ENCODE results near the gene TAPT1. TPM values are rescaled to one million over a fixed set of nuclear protein-coding genes. Genes with fewer than 3 reads are reported as not detected.

TAPT1 gene
- total RNA-seq, 1 experiment from 2014 or later, result 17.3 TPM

DNA sequence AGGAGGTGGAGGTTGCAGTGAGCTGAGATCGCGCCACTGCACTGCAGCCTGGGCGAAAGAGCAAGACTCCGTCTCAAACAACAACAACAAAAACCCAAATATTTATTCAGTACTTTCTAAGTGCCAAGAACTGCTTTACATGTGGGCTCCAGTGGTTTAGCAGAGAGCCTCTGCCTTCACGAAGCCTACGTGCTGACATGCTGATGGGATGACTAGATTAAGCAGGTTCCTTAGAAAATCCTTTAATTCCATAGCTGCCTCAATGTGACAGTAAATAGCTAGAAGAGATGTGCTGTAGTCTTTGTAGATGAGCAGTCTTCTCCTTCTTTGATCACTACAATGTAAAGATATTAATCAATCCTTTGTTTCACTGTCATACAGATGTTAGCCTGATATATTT is 49.6 kb downstream of the TAPT1 start:
- TF ChIP-seq SIN3A (IDR thresholded peaks at IDR 0.05; ENCODE audit: borderline replicate concordance, insufficient read depth, low read depth, low read length), result no peak
- TF ChIP-seq TCF7L2 (IDR thresholded peaks at IDR 0.05; ENCODE audit: low read depth, low read length), result no peak
- TF ChIP-seq, protein P1, sequence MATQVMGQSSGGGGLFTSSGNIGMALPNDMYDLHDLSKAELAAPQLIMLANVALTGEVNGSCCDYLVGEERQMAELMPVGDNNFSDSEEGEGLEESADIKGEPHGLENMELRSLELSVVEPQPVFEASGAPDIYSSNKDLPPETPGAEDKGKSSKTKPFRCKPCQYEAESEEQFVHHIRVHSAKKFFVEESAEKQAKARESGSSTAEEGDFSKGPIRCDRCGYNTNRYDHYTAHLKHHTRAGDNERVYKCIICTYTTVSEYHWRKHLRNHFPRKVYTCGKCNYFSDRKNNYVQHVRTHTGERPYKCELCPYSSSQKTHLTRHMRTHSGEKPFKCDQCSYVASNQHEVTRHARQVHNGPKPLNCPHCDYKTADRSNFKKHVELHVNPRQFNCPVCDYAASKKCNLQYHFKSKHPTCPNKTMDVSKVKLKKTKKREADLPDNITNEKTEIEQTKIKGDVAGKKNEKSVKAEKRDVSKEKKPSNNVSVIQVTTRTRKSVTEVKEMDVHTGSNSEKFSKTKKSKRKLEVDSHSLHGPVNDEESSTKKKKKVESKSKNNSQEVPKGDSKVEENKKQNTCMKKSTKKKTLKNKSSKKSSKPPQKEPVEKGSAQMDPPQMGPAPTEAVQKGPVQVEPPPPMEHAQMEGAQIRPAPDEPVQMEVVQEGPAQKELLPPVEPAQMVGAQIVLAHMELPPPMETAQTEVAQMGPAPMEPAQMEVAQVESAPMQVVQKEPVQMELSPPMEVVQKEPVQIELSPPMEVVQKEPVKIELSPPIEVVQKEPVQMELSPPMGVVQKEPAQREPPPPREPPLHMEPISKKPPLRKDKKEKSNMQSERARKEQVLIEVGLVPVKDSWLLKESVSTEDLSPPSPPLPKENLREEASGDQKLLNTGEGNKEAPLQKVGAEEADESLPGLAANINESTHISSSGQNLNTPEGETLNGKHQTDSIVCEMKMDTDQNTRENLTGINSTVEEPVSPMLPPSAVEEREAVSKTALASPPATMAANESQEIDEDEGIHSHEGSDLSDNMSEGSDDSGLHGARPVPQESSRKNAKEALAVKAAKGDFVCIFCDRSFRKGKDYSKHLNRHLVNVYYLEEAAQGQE (IDR thresholded peaks at IDR 0.05; ENCODE audit: insufficient read depth in 1 of 2, low read depth in 2 of 2, low read length in 1 of 2), result no peak
- TF ChIP-seq POLR2AphosphoS5 (IDR thresholded peaks at IDR 0.05; ENCODE audit: low read depth, low read length), result no peak
- TF ChIP-seq, protein P2, sequence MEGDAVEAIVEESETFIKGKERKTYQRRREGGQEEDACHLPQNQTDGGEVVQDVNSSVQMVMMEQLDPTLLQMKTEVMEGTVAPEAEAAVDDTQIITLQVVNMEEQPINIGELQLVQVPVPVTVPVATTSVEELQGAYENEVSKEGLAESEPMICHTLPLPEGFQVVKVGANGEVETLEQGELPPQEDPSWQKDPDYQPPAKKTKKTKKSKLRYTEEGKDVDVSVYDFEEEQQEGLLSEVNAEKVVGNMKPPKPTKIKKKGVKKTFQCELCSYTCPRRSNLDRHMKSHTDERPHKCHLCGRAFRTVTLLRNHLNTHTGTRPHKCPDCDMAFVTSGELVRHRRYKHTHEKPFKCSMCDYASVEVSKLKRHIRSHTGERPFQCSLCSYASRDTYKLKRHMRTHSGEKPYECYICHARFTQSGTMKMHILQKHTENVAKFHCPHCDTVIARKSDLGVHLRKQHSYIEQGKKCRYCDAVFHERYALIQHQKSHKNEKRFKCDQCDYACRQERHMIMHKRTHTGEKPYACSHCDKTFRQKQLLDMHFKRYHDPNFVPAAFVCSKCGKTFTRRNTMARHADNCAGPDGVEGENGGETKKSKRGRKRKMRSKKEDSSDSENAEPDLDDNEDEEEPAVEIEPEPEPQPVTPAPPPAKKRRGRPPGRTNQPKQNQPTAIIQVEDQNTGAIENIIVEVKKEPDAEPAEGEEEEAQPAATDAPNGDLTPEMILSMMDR (IDR thresholded peaks at IDR 0.05), result no peak
- no peaks in the 10 kb centered on the region for H3K4me1 ChIP-seq (ENCODE audit: control insufficient read depth, insufficient read depth, low read length)
- H3K27me3 ChIP-seq (ENCODE audit: control insufficient read depth, insufficient read depth, low read length), result no peaks in the 10 kb centered on the region
- CTCF ChIA-PET, result no interaction called here
- BruUV-seq (replicated peaks), result no TSS peak
- no peak overlapping the region for H3K27ac ChIP-seq (ENCODE audit: low read length)
- intact Hi-C loops (cut with micrococcal nuclease; ENCODE audit: unreplicated experiment) (no loop called here), in situ Hi-C loops (cut with HindIII; ENCODE audit: low pct_unique_long_range_greater_than_20kb, low sequenced_read_pairs) (no loop called here)
- DNase-seq (ENCODE audit: low read depth, low spot score) (no peak), ATAC-seq (no peak)
- H3K9me3 ChIP-seq (ENCODE audit: control insufficient read depth, insufficient read depth, low read depth, low read length), result no peaks in the 10 kb centered on the region
- POLR2A ChIA-PET, result no interaction called here
- no peak overlapping the region for H3K4me3 ChIP-seq (ENCODE audit: low read depth in 2 of 2, low read length in 2 of 2)
- no peaks in the 10 kb centered on the region; the same call in 1 of the 2 replicates for H3K36me3 ChIP-seq (ENCODE audit: control insufficient read depth, insufficient read depth, low read length)

DNA sequence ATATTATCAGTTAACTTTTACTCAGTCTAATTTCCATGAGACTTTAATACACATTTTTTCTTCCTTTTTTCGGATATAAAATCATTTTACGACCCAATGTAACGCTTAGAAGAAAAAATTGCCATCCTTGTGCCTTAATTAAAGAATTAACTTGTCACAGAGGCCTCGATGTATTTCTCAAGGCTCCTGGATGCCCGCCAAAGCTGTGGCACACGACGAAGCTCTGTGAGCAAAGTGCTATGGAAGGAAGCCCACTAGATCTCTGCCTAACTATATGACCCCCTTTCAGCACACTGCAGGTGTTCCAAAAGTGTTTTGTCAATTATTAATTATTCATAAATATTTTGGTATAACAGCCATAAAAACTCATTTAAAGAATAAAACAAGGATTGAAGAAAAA is 54.4 kb downstream of the TAPT1 start:
- Histone ChIP-seq H3K36me3 (ENCODE audit: control insufficient read depth, insufficient read depth, low read length) (no peaks in the 10 kb centered on the region; the same call in 1 of the 2 replicates), H3K4me1 (ENCODE audit: control insufficient read depth, insufficient read depth, low read length) (no peaks in the 10 kb centered on the region), H3K4me3 (ENCODE audit: low read depth in 2 of 2, low read length in 2 of 2) (no peak overlapping the region), H3K27me3 (ENCODE audit: control insufficient read depth, insufficient read depth, low read length) (no peaks in the 10 kb centered on the region), H3K9me3 (ENCODE audit: control insufficient read depth, insufficient read depth, low read depth, low read length) (no peaks in the 10 kb centered on the region), H3K27ac (ENCODE audit: low read length) (no peak overlapping the region)
- no TSS peak for BruUV-seq (replicated peaks)
- TF ChIP-seq, protein P2 (IDR thresholded peaks at IDR 0.05), result no peak
- no peak for TF ChIP-seq POLR2AphosphoS5 (IDR thresholded peaks at IDR 0.05; ENCODE audit: low read depth, low read length)
- TF ChIP-seq, protein P1 (IDR thresholded peaks at IDR 0.05; ENCODE audit: insufficient read depth in 1 of 2, low read depth in 2 of 2, low read length in 1 of 2), result no peak
- no peak for TF ChIP-seq TCF7L2 (IDR thresholded peaks at IDR 0.05; ENCODE audit: low read depth, low read length)
- TF ChIP-seq SIN3A (IDR thresholded peaks at IDR 0.05; ENCODE audit: borderline replicate concordance, insufficient read depth, low read depth, low read length), result no peak
- DNase-seq (ENCODE audit: low read depth, low spot score) (no peak), ATAC-seq (no peak)
- in situ Hi-C loops (cut with HindIII; ENCODE audit: low pct_unique_long_range_greater_than_20kb, low sequenced_read_pairs) (no loop called here), intact Hi-C loops (cut with micrococcal nuclease; ENCODE audit: unreplicated experiment) (no loop called here)
- POLR2A ChIA-PET, result no interaction called here
- CTCF ChIA-PET, result no interaction called here
